Activated CD4-positive, alpha-beta memory T cell treated with anti-CD3 and anti-CD28 coated beads, Interleukin-2, amount 10 ng/mL, durations not matched to agents 7 days and 5 days (primary cell): ENCODE measurements around the gene CYP11A1. TPM values are rescaled to one million over a fixed set of nuclear protein-coding genes. Genes with fewer than 3 reads are reported as not detected.

ENCODE experiments used
- CTCF ChIA-PET: fragments of 350-600 bp; sonication (Branson Sonifier 250); formaldehyde crosslinking; loops from one replicate; lab custom pipeline; 2021; ENCODE audit warnings: antibody characterized with exemption, inconsistent platforms; lab: Charles Lee
- POLR2A ChIA-PET: fragments of 350-600 bp; sonication (Branson Sonifier 250); formaldehyde crosslinking; loops from one replicate; lab custom pipeline; 2021; ENCODE audit warnings: antibody characterized with exemption; lab: Charles Lee
- DNase-seq: peaks from one replicate; pipeline ENCODE4 v3.0.0-alpha.2; 2020
- H3K27ac Mint-ChIP-seq: one replicate; pipeline ENCODE4 v1.8.0; 2021; ENCODE audit warnings: mild to moderate bottlenecking, mixed read lengths
- H3K27me3 Mint-ChIP-seq: one replicate; pipeline ENCODE4 v1.8.0; 2021; ENCODE audit warnings: mixed read lengths
- H3K36me3 Mint-ChIP-seq: one replicate; pipeline ENCODE4 v1.8.0; 2021; ENCODE audit warnings: low read depth, mixed read lengths
- H3K4me1 Mint-ChIP-seq: one replicate; pipeline ENCODE4 v1.8.0; 2021; ENCODE audit warnings: mixed read lengths
- H3K4me3 Mint-ChIP-seq: one replicate; pipeline ENCODE4 v1.8.0; 2021; ENCODE audit warnings: mild to moderate bottlenecking, mixed read lengths
- H3K9me3 Mint-ChIP-seq: one replicate; pipeline ENCODE4 v1.8.0; 2021; ENCODE audit warnings: mixed read lengths
- total RNA-seq, 2 experiments: library from RNA; stranded (reverse); gene quantifications; one replicate each; pipeline ENCODE4 v1.2.3, GENCODE V29; 2021

CYP11A1 gene
- not detected for total RNA-seq

- no peaks in the 10 kb centered on the region for H3K36me3 Mint-ChIP-seq
- DNase-seq = no peak
- ChIA-PET POLR2A (no interaction called here), CTCF (interaction anchor here (1.6 to 1.9 kb wide), 2 partner anchors 9 to 15 kb away, joined by 4 to 6 read pairs; no protein-coding TSS in a partner anchor)
- peaks cover 5% of the 10 kb centered on the region for H3K4me1 Mint-ChIP-seq
- H3K27ac Mint-ChIP-seq = no peak within 1 kb of the TSS
- no peak within 1 kb of the TSS for H3K4me3 Mint-ChIP-seq
- peaks cover 81% of the 10 kb centered on the region for H3K27me3 Mint-ChIP-seq
- H3K9me3 Mint-ChIP-seq = no peaks in the 10 kb centered on the region
Measured at GRCh38 chr15:74367296-74367854, at the start of gene CYP11A1. TSS of gene CYP11A1 (minus strand) at chr15:74367646. CDS start at chr15:74367585, 61 bp downstream.

- Mint-ChIP-seq H3K27me3 (no peaks in the 10 kb centered on the region), H3K4me3 (no peak overlapping the region), H3K4me1 (peaks cover 33% of the 10 kb centered on the region), H3K27ac (no peak overlapping the region), H3K36me3 (peaks cover 4% of the 10 kb centered on the region), H3K9me3 (no peaks in the 10 kb centered on the region)
- ChIA-PET CTCF (no interaction called here), POLR2A (no interaction called here)
- no peak for DNase-seq
Measured at GRCh38 chr15:74417225-74417624, 49.8 kb upstream of the CYP11A1 start.

- ChIA-PET CTCF (no interaction called here), POLR2A (no interaction called here)
- no peak overlapping the region for H3K4me3 Mint-ChIP-seq
- H3K27ac Mint-ChIP-seq = peak overlapping the region; percentile 38
- peaks cover 33% of the 10 kb centered on the region for H3K4me1 Mint-ChIP-seq
- no peaks in the 10 kb centered on the region for H3K9me3 Mint-ChIP-seq
- no peaks in the 10 kb centered on the region for H3K27me3 Mint-ChIP-seq
- no peak for DNase-seq
- H3K36me3 Mint-ChIP-seq = peaks cover 4% of the 10 kb centered on the region
Measured at GRCh38 chr15:74415966-74416916, 48.8 kb upstream of the CYP11A1 start.

GRCh38 chr15:74414603-74415338 is 47.3 kb upstream of the CYP11A1 start:
- Mint-ChIP-seq H3K27me3 (no peaks in the 10 kb centered on the region), H3K4me1 (peaks cover 23% of the 10 kb centered on the region), H3K9me3 (no peaks in the 10 kb centered on the region), H3K36me3 (peaks cover 4% of the 10 kb centered on the region), H3K27ac (peak overlapping the region; percentile 12), H3K4me3 (no peak overlapping the region)
- ChIA-PET POLR2A (interaction anchor here (1.1 kb wide), 1 partner anchor 11 kb away, joined by 3 read pairs; no protein-coding TSS in a partner anchor), CTCF (no interaction called here)
- no peak for DNase-seq

GRCh38 chr15:74414081-74414580 is 46.7 kb upstream of the CYP11A1 start:
- Mint-ChIP-seq H3K27ac (no peak overlapping the region), H3K36me3 (peaks cover 4% of the 10 kb centered on the region), H3K27me3 (no peaks in the 10 kb centered on the region), H3K4me3 (no peak overlapping the region), H3K4me1 (peaks cover 23% of the 10 kb centered on the region), H3K9me3 (no peaks in the 10 kb centered on the region)
- POLR2A ChIA-PET = interaction anchor here (1.1 kb wide), 1 partner anchor 11 kb away, joined by 3 read pairs; no protein-coding TSS in a partner anchor
- CTCF ChIA-PET = no interaction called here
- DNase-seq = no peak

GRCh38 chr15:74413350-74414080 is 46.1 kb upstream of the CYP11A1 start:
- Mint-ChIP-seq H3K4me3 (no peak overlapping the region), H3K27me3 (no peaks in the 10 kb centered on the region), H3K4me1 (peaks cover 23% of the 10 kb centered on the region), H3K9me3 (no peaks in the 10 kb centered on the region), H3K36me3 (peaks cover 4% of the 10 kb centered on the region), H3K27ac (no peak overlapping the region)
- DNase-seq = no peak
- CTCF ChIA-PET = no interaction called here
- POLR2A ChIA-PET = interaction anchor here (1.1 kb wide), 1 partner anchor 10 kb away, joined by 3 read pairs; no protein-coding TSS in a partner anchor

GRCh38 chr15:74412159-74412558 is 44.7 kb upstream of the CYP11A1 start:
- no peak overlapping the region for H3K27ac Mint-ChIP-seq
- H3K27me3 Mint-ChIP-seq = no peaks in the 10 kb centered on the region
- H3K9me3 Mint-ChIP-seq = no peaks in the 10 kb centered on the region
- H3K4me1 Mint-ChIP-seq = peaks cover 23% of the 10 kb centered on the region
- no peak for DNase-seq
- H3K4me3 Mint-ChIP-seq = no peak overlapping the region
- ChIA-PET POLR2A (interaction anchor here (1.2 to 2.1 kb wide), 2 partner anchors 49 to 128 kb away, joined by 4 to 6 read pairs; partner anchors contain the start of genes ARID3B and UBL7), CTCF (interaction anchor here (2.4 kb wide), 1 partner anchor 33 kb away, joined by 6 read pairs; no protein-coding TSS in a partner anchor)
- peaks cover 4% of the 10 kb centered on the region for H3K36me3 Mint-ChIP-seq

GRCh38 chr15:74411686-74412085 is 44.2 kb upstream of the CYP11A1 start:
- peaks cover 22% of the 10 kb centered on the region for H3K4me1 Mint-ChIP-seq
- no peaks in the 10 kb centered on the region for H3K9me3 Mint-ChIP-seq
- H3K27ac Mint-ChIP-seq = no peak overlapping the region
- DNase-seq = no peak
- no peaks in the 10 kb centered on the region for H3K27me3 Mint-ChIP-seq
- POLR2A ChIA-PET = interaction anchor here (1.2 to 2.1 kb wide), 2 partner anchors 49 to 129 kb away, joined by 4 to 6 read pairs; partner anchors contain the start of genes ARID3B and UBL7
- peaks cover 4% of the 10 kb centered on the region for H3K36me3 Mint-ChIP-seq
- no peak overlapping the region for H3K4me3 Mint-ChIP-seq
- CTCF ChIA-PET = interaction anchor here (2.4 kb wide), 1 partner anchor 32 kb away, joined by 6 read pairs; no protein-coding TSS in a partner anchor

GRCh38 chr15:74410502-74410901 is 43.1 kb upstream of the CYP11A1 start:
- no peak for DNase-seq
- ChIA-PET CTCF (interaction anchor here (1.5 to 2.4 kb wide), 2 partner anchors 26 to 31 kb away, joined by 5 to 6 read pairs; no protein-coding TSS in a partner anchor), POLR2A (interaction anchor here (1.4 to 2.1 kb wide), 2 partner anchors 24 to 51 kb away, joined by 3 to 6 read pairs; partner anchors contain the start of gene UBL7)
- Mint-ChIP-seq H3K27ac (no peak overlapping the region), H3K9me3 (no peaks in the 10 kb centered on the region), H3K4me3 (no peak overlapping the region), H3K4me1 (peaks cover 11% of the 10 kb centered on the region), H3K27me3 (no peaks in the 10 kb centered on the region), H3K36me3 (no peaks in the 10 kb centered on the region)

GRCh38 chr15:74409225-74409624 is 41.8 kb upstream of the CYP11A1 start:
- H3K9me3 Mint-ChIP-seq = no peaks in the 10 kb centered on the region

GRCh38 chr15:74408815-74409214 is 41.4 kb upstream of the CYP11A1 start:
- no peak overlapping the region for H3K4me3 Mint-ChIP-seq
- ChIA-PET POLR2A (interaction anchor here (0.7 kb wide), 1 partner anchor 29 kb away, joined by 3 read pairs; no protein-coding TSS in a partner anchor), CTCF (no interaction called here)
- no peak for DNase-seq
- H3K9me3 Mint-ChIP-seq = no peaks in the 10 kb centered on the region
- no peaks in the 10 kb centered on the region for H3K36me3 Mint-ChIP-seq
- H3K4me1 Mint-ChIP-seq = peaks cover 7% of the 10 kb centered on the region
- no peak overlapping the region for H3K27ac Mint-ChIP-seq
- no peaks in the 10 kb centered on the region for H3K27me3 Mint-ChIP-seq

More at GRCh38 chr15:74409225-74409624, 41.8 kb upstream of the CYP11A1 start:
- CTCF ChIA-PET = interaction anchor here (1.5 kb wide), 1 partner anchor 25 kb away, joined by 5 read pairs; no protein-coding TSS in a partner anchor
- no peak overlapping the region for H3K27ac Mint-ChIP-seq
- no peaks in the 10 kb centered on the region for H3K27me3 Mint-ChIP-seq
- no peak overlapping the region for H3K4me3 Mint-ChIP-seq
- H3K36me3 Mint-ChIP-seq = no peaks in the 10 kb centered on the region
- no peak for DNase-seq
- POLR2A ChIA-PET = interaction anchor here (0.7 to 1.4 kb wide), 2 partner anchors 25 to 30 kb away, joined by 3 read pairs; no protein-coding TSS in a partner anchor
- H3K4me1 Mint-ChIP-seq = peaks cover 3% of the 10 kb centered on the region
